Rectal smooth muscle tissue (tissue), 1 donor: ENCODE data around the gene SLC25A11.
"Not testable (repeated sequence)": the region's sequence is repeated elsewhere in the genome, so short reads cannot be mapped to it uniquely, and the experiment has no call there.

Experiments
- H3K27ac ChIP-seq: one replicate; pipeline ENCODE4 v1.7.0; 2013; ENCODE audit warnings: low read depth, low read length, inconsistent platforms
- H3K27me3 ChIP-seq: one replicate; pipeline ENCODE4 v1.7.0; 2013; ENCODE audit warnings: low read length; ENCODE audit not compliant: control insufficient read depth, insufficient read depth
- H3K36me3 ChIP-seq: one replicate; pipeline ENCODE4 v1.7.0; 2013; ENCODE audit warnings: low read length; ENCODE audit not compliant: control insufficient read depth, insufficient read depth
- H3K4me1 ChIP-seq: one replicate; pipeline ENCODE4 v1.7.0; 2013; ENCODE audit warnings: low read length; ENCODE audit not compliant: control insufficient read depth, insufficient read depth
- H3K4me3 ChIP-seq: one replicate; pipeline ENCODE4 v1.7.0; 2013; ENCODE audit warnings: low read length
- H3K9ac ChIP-seq: one replicate; pipeline ENCODE4 v1.7.0; 2013; ENCODE audit warnings: low read length

SLC25A11 gene

GRCh38 chr17:4938069-4938491 is 1.8 kb downstream of the SLC25A11 start:
- Histone ChIP-seq H3K27me3 (no peaks in the 10 kb centered on the region), H3K4me3 (no peak overlapping the region), H3K4me1 (peaks cover 22% of the 10 kb centered on the region), H3K9ac (no peak overlapping the region), H3K36me3 (peaks cover 24% of the 10 kb centered on the region), H3K27ac (no peak overlapping the region)

- Histone ChIP-seq H3K4me1 (peaks cover 22% of the 10 kb centered on the region), H3K9ac (no peak overlapping the region), H3K36me3 (peaks cover 18% of the 10 kb centered on the region), H3K4me3 (no peak overlapping the region), H3K27me3 (no peaks in the 10 kb centered on the region), H3K27ac (no peak overlapping the region)
These were observed 2.3 kb downstream of the SLC25A11 start for GRCh38 chr17:4937553-4937952.

- Histone ChIP-seq H3K9ac (no peak overlapping the region), H3K4me1 (peaks cover 21% of the 10 kb centered on the region), H3K27me3 (no peaks in the 10 kb centered on the region), H3K36me3 (peaks cover 15% of the 10 kb centered on the region), H3K4me3 (no peak overlapping the region), H3K27ac (no peak overlapping the region)
These were observed 3.4 kb downstream of the SLC25A11 start for GRCh38 chr17:4936436-4936835.

GRCh38 chr17:4935650-4936049 is 4.2 kb downstream of the SLC25A11 start:
- Histone ChIP-seq H3K4me1 (peaks cover 14% of the 10 kb centered on the region), H3K4me3 (no peak overlapping the region), H3K36me3 (peaks cover 15% of the 10 kb centered on the region), H3K27me3 (no peaks in the 10 kb centered on the region), H3K9ac (no peak overlapping the region), H3K27ac (no peak overlapping the region)

DNA sequence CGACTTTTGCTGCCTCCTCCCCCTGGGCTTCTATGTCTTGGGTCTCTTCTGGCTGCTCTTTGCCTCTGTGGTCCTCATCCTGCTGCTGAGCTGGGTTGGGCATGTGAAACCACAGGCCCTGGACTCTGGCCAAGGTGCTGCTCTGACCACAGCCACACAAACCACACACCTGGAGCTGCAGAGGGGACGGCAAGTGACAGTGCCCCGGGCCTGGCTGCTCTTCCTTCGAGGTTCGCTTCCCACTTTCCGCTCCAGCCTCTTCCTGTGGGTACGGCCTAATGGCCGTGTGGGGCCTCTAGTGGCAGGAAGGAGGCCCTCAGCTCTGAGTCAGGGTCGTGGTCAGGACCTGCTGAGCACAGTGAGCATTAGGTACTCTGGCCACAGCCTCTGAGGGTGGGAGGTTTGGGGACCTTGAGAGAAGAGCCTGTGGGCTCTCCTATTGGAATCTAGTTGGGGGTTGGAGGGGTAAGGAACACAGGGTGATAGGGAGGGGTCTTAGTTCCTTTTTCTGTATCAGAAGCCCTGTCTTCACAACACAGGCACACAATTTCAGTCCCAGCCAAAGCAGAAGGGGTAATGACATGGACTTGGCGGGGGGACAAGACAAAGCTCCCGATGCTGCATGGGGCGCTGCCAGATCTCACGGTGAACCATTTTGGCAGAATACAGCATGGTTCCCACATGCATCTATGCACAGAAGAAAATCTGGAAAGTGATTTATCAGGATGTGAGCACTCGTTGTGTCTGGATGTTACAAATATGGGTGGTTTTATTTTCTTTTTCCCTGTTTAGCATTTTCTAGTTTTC is 5.5 kb downstream of the SLC25A11 start:
- Histone ChIP-seq H3K27ac (no peak overlapping the region), H3K36me3 (peaks cover 15% of the 10 kb centered on the region), H3K4me1 (peaks cover 14% of the 10 kb centered on the region), H3K4me3 (no peak overlapping the region), H3K9ac (no peak overlapping the region), H3K27me3 (no peaks in the 10 kb centered on the region)

DNA sequence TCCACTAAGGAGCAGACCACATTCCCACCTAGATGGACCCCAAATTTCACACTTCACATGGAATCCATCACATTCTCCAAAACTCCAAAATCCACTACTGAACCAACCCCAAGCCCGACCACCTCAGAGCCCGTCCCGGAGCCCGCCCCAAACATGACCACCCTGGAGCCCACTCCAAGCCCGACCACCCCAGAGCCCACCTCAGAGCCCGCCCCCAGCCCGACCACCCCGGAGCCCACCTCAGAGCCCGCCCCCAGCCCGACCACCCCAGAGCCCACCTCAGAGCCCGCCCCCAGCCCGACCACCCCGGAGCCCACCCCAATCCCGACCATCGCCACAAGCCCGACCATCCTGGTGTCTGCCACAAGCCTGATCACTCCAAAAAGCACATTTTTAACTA is 6.2 kb downstream of the SLC25A11 start:
- H3K4me3 ChIP-seq, result no peak overlapping the region
- H3K27me3 ChIP-seq, result no peaks in the 10 kb centered on the region
- no peak overlapping the region for H3K27ac ChIP-seq
- peaks cover 15% of the 10 kb centered on the region for H3K36me3 ChIP-seq
- H3K9ac ChIP-seq, result no peak overlapping the region
- H3K4me1 ChIP-seq, result peaks cover 8% of the 10 kb centered on the region

- no peak overlapping the region for H3K9ac ChIP-seq
- no peak overlapping the region for H3K27ac ChIP-seq
- H3K27me3 ChIP-seq, result no peaks in the 10 kb centered on the region
- H3K36me3 ChIP-seq, result peaks cover 9% of the 10 kb centered on the region
- H3K4me1 ChIP-seq, result peaks cover 3% of the 10 kb centered on the region
- no peak overlapping the region for H3K4me3 ChIP-seq
These were observed 7.1 kb downstream of the SLC25A11 start for GRCh38 chr17:4932756-4933155.

DNA sequence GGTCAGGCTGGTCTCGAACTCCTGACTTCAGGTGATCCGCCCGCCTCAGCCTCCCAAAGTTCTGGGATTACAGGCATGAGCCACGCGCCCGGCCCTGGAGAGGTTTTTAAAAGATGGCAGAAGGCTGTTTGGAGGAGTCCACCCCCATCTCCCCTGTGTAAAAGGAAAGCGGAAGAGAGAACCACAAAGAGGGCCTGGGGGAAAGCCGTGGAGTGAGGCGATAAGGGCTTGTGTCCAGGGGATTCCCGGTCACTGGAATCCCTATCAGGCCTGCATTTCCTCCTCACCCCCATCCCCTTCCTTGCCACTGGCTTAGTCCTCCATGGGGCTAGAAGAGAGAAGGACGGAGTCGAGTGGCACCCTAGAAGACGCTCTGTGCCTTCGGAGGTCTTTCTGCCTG is 7.9 kb downstream of the SLC25A11 start, which contains the start of gene GP1BA:
Gene GP1BA, plus strand, starts transcription at position 315 of the 400 bp plus-strand sequence. CDS start 328 bp downstream, outside the sequence.
- H3K4me3 ChIP-seq, result no peak within 1 kb of the TSS
- no peaks in the 10 kb centered on the region for H3K27me3 ChIP-seq
- H3K9ac ChIP-seq, result no peak within 1 kb of the TSS
- no peak within 1 kb of the TSS for H3K27ac ChIP-seq
- H3K4me1 ChIP-seq, result peaks cover 3% of the 10 kb centered on the region
- H3K36me3 ChIP-seq, result peaks cover 5% of the 10 kb centered on the region

DNA sequence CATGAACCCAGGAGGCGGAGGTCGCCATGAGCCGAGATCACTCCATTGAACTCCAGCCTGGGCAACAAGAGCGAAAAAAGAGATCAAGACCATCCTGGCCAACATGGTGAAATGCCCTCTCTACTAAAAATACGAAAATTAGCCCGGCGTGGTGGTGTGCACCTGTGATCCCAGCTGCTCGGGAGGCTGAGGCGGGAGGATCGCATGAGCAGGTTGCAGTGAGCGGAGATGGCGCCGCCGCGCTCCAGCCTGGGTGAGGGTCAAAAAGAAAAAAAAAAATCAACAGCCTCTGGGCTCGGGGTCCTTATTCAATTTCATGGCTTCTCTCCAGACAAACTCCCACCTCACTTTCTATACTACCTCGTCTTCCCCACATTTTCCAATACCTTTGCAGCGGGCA is 11.0 kb downstream of the SLC25A11 start:
- no peaks in the 10 kb centered on the region for H3K4me1 ChIP-seq
- no peaks in the 10 kb centered on the region for H3K27me3 ChIP-seq
- H3K36me3 ChIP-seq, result no peaks in the 10 kb centered on the region
- H3K9ac ChIP-seq, result no peak overlapping the region
- no peak overlapping the region for H3K4me3 ChIP-seq
- no peak overlapping the region for H3K27ac ChIP-seq

DNA sequence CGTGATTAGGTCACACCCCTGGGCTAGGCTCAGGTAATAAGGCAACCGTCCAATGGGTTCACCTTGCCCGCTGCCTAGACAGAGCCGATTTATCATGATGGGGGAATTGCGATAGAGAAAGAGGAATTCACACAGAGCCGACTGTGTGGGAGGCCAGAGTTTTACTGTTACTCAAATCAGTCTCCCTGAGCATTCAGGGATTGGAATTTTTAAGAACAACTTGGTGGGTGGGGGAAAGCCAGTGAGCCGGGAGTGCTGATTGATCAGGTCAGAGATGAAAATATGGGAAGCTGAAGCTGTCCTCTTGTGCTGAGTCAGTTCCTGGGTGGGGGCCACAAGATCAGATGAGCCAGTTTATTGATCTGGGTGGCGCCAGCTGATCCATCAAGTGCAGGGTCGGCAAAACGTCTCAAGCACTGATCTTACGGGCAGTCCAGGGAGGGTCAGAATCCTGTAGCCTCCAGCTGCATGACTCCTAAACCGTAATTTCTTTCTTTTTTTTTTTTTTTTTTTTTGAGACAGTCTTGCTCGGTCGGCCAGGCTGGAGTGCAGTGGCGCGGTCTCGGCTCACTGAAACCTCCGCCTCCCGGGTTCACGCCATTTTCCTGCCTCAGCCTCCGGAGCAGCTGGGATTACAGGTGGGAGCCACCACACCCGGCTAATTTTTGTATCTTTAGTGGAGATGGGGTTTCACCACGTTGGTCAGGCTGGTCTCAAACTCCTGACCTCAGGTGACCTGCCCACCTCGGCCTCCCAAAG is 13.1 kb downstream of the SLC25A11 start:
- H3K4me1 ChIP-seq, H3K36me3 ChIP-seq, H3K27me3 ChIP-seq, H3K27ac ChIP-seq, H3K4me3 ChIP-seq, H3K9ac ChIP-seq: not testable (repeated sequence)

DNA sequence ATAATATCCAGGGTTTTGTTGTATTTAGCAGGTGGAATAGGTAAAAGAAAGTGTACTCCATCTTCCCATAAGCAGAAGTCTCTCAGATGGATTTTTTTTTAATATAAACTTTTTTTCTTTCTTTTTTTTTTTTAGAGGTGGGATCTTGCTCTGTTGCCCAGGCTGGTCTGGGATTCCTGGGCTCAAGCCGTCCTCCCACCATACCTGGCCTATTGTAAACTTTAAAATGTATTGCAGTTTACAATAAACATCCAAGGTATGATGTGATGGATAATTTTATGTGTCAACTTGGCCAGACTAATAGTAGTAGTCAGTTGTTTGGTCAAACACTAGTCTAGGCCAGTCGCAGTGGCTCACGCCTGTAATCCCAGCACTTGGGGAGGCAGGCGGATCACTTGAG is 18.5 kb downstream of the SLC25A11 start:
- no peaks in the 10 kb centered on the region for H3K4me1 ChIP-seq
- no peaks in the 10 kb centered on the region for H3K36me3 ChIP-seq
- H3K4me3 ChIP-seq, result no peak overlapping the region
- H3K9ac ChIP-seq, result no peak overlapping the region
- H3K27me3 ChIP-seq, result no peaks in the 10 kb centered on the region
- H3K27ac ChIP-seq, result no peak overlapping the region

DNA sequence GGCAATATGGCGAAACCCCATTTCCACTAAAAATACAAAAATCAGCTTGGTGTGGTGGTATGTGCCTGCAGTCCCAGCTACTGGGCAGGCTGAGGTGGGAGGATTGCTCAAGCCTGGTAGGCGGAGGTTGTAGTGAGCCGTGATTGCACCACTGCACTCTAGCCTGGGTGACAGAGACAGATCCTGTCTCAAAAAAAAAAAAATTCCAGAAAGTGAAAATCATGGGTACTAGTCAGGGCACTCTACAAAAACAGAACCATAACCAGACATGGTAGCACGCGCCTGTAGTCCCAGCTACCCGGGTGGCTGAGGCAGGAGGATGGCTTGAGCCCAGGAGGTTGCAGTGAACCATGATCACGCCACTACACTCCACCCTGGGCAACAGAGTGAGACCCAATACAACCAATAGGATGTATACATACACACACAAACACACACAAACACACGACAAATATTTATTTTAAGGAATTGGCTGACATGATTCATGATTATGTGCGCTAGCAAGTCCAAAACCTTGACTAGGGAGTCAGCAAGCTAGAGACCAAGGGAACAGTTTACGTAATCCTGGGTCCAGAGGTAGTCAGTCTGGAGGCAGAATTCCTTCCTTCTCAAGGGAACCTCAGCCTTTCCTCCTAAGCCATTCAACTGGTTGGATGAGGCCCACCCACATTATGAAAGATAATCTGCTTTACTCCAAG is 19.3 kb downstream of the SLC25A11 start:
- Histone ChIP-seq H3K27ac (no peak overlapping the region), H3K4me3 (no peak overlapping the region), H3K4me1 (no peaks in the 10 kb centered on the region), H3K9ac (no peak overlapping the region), H3K36me3 (no peaks in the 10 kb centered on the region), H3K27me3 (no peaks in the 10 kb centered on the region)
